NB4 (cell line): ENCODE data around the gene WTIP.

Experiments
- DNase-seq: peaks from one replicate; pipeline ENCODE4 v3.0.0; 2010; ENCODE audit warnings: low read depth
- H3K4me3 ChIP-seq: one replicate; pipeline ENCODE4 v1.5.1; 2011; ENCODE audit warnings: mild to moderate bottlenecking, low read depth, low read length, moderate library complexity
- CTCF ChIP-seq: IDR thresholded peaks from one replicate; pipeline ENCODE4 v1.5.1; 2012; ENCODE audit warnings: low read depth, low read length
- MYC ChIP-seq: IDR thresholded peaks from 2 replicates; pipeline ENCODE4 v1.6.1; 2011; ENCODE audit warnings: low read depth, low read length
- POLR2A ChIP-seq: IDR thresholded peaks from 2 replicates; pipeline ENCODE4 v1.6.1; 2011; ENCODE audit warnings: mild to moderate bottlenecking; ENCODE audit not compliant: insufficient read length; ENCODE audit errors: extremely low read depth
- TF ChIP-seq, protein P1 (sequence below): IDR thresholded peaks from 2 replicates; pipeline ENCODE4 v1.6.1; 2011; ENCODE audit warnings: low read depth, low read length

The WTIP gene

DNA sequence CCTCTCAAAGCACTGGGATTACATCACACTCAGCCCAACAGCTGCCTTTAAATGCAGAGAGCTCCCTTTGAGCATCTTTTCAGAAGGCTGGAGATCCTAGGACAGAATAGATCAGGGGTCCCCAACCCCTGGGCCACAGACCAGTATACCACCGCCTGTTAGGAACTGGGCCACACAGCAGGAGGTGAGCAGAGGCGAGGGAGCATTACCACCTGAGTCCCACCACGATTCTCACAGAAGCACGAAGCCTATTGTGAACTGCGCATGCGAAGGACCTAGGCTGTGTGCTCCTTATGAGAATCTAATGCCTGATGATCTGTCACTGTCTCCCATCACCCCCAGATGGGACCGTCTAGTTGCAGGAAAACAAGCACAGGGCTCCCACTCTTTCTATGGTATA, 2.2 kb upstream of the WTIP start:
- H3K4me3 ChIP-seq, result no peak overlapping the region
- no peak for TF ChIP-seq MYC
- TF ChIP-seq, protein P1, sequence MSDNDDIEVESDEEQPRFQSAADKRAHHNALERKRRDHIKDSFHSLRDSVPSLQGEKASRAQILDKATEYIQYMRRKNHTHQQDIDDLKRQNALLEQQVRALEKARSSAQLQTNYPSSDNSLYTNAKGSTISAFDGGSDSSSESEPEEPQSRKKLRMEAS, result no peak
- no peak for TF ChIP-seq CTCF
- TF ChIP-seq POLR2A, result no peak
- DNase-seq, result no peak

DNA sequence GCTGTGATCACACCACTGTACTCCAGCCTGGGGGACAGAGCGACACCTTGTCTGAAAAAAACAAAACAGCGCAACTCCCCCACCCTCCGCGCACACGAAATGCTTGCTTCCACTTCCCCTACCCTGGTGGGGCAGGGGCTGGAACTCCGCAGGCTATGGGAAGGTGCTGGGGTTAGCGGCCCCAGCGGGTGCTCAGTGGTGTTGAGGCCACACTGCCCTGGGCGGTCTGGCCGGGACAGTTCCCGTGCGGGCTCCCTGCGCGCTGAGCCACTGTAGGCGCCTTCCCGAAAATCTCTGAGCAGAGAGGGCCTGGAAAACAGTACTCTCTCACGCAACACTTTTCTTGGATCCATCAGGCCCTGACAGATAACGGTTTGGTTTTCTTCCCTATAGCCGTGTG, 1.1 kb upstream of the WTIP start:
- H3K4me3 ChIP-seq, result no peak overlapping the region
- DNase-seq, result no peak
- TF ChIP-seq POLR2A (no peak), MYC (no peak), CTCF (no peak)
- TF ChIP-seq, protein P1, result no peak

DNA sequence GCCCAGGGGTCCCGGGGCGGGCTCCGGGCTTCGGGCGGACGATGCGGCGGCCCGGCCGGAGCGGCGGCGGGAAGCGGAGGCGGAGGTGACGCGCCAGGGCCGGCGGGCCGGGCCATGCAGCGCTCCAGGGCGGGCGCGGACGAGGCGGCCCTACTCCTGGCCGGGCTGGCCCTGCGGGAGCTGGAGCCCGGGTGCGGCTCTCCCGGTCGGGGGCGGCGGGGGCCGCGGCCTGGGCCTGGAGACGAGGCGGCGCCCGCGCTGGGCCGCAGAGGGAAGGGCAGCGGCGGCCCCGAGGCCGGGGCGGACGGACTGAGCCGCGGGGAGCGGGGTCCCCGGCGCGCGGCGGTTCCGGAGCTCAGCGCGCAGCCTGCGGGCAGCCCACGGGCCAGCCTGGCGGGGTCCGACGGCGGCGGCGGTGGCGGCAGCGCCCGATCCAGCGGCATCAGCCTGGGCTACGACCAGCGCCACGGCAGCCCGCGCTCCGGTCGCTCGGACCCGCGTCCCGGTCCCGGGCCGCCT, 362 bp downstream of the WTIP start:
- DNase-seq, result no peak
- no peak overlapping the region for H3K4me3 ChIP-seq
- TF ChIP-seq CTCF (no peak), POLR2A (no peak), MYC (no peak)
- TF ChIP-seq, protein P1, result no peak

- H3K4me3 ChIP-seq, result no peak overlapping the region
- TF ChIP-seq CTCF (no peak), POLR2A (no peak), MYC (no peak)
- TF ChIP-seq, protein P1, result no peak
- no peak for DNase-seq
Measured at GRCh38 chr19:34482380-34483250, 1.1 kb downstream of the WTIP start.

GRCh38 chr19:34484328-34484727, 2.8 kb downstream of the WTIP start:
- no peak for DNase-seq
- H3K4me3 ChIP-seq, result no peak overlapping the region
- TF ChIP-seq MYC, result no peak
- no peak for TF ChIP-seq POLR2A
- TF ChIP-seq, protein P1, result no peak
- no peak for TF ChIP-seq CTCF
